Astrocyte (in vitro differentiated cells and primary cell): ENCODE data around the gene MORN1. TPM values are rescaled to one million over a fixed set of nuclear protein-coding genes. Genes with fewer than 3 reads are reported as not detected.
A peak's percentile ranks its signal among the peaks of the same experiment; 100 is the strongest.

Experiments used
- DNase-seq: peaks from one replicate; pipeline ENCODE4 v3.0.0-alpha.2; 2010; ENCODE audit warnings: low read depth
- FAIRE-seq: peaks from 2 replicates; lab custom pipeline; 2011; peaks lifted over from hg19 to GRCh38; lab: Jason Lieb, UNC
- H2AFZ ChIP-seq: 2 replicates; pipeline ENCODE4 v1.6.0; 2012; ENCODE audit warnings: low read depth, low read length, inconsistent platforms
- H3K27ac ChIP-seq: 2 replicates; pipeline ENCODE4 v1.5.1; 2011; ENCODE audit warnings: low read depth, low read length, inconsistent platforms
- H3K27me3 ChIP-seq: 2 replicates; pipeline ENCODE4 v1.6.0; 2011; ENCODE audit warnings: low read length, inconsistent platforms; ENCODE audit not compliant: insufficient read depth
- H3K36me3 ChIP-seq: 2 replicates; pipeline ENCODE4 v1.5.1; 2011; ENCODE audit warnings: low read length, inconsistent platforms; ENCODE audit not compliant: insufficient read depth
- H3K4me1 ChIP-seq: 2 replicates; pipeline ENCODE4 v1.5.1; 2011; ENCODE audit warnings: low read length, inconsistent platforms; ENCODE audit not compliant: insufficient read depth
- H3K4me2 ChIP-seq: 2 replicates; pipeline ENCODE4 v1.6.0; 2012; ENCODE audit warnings: low read length, inconsistent platforms
- H3K4me3 ChIP-seq: 2 replicates; pipeline ENCODE4 v1.5.1; 2011; ENCODE audit warnings: low read depth, mild to moderate bottlenecking, low read length, inconsistent platforms; ENCODE audit not compliant: insufficient read depth
- H3K79me2 ChIP-seq: 2 replicates; pipeline ENCODE4 v1.6.0; 2012; ENCODE audit warnings: mild to moderate bottlenecking, low read length, inconsistent platforms; ENCODE audit not compliant: insufficient read depth
- H3K9ac ChIP-seq: 2 replicates; pipeline ENCODE4 v1.6.0; 2012; ENCODE audit warnings: mild to moderate bottlenecking, low read length, inconsistent platforms
- H3K9me3 ChIP-seq: 2 replicates; pipeline ENCODE4 v1.5.1; 2012; ENCODE audit warnings: low read depth, mild to moderate bottlenecking, low read length, inconsistent platforms; ENCODE audit not compliant: insufficient read depth
- H4K20me1 ChIP-seq: 2 replicates; pipeline ENCODE4 v1.6.0; 2012; ENCODE audit warnings: low read length, inconsistent platforms; ENCODE audit not compliant: insufficient read depth
- H3K27ac Mint-ChIP-seq: one replicate; pipeline ENCODE4 v1.8.0; 2021; ENCODE audit warnings: mild to moderate bottlenecking, mixed read lengths; ENCODE audit not compliant: unreplicated experiment
- H3K27me3 Mint-ChIP-seq: one replicate; pipeline ENCODE4 v1.8.0; 2021; ENCODE audit warnings: low read depth, mixed read lengths; ENCODE audit not compliant: unreplicated experiment
- H3K36me3 Mint-ChIP-seq: one replicate; pipeline ENCODE4 v1.8.0; 2021; ENCODE audit warnings: low read depth, mixed read lengths; ENCODE audit not compliant: unreplicated experiment
- H3K4me1 Mint-ChIP-seq: one replicate; pipeline ENCODE4 v1.8.0; 2021; ENCODE audit warnings: low read depth, mixed read lengths; ENCODE audit not compliant: unreplicated experiment
- H3K4me3 Mint-ChIP-seq: one replicate; pipeline ENCODE4 v1.8.0; 2021; ENCODE audit warnings: mild to moderate bottlenecking, moderate library complexity, mixed read lengths; ENCODE audit not compliant: unreplicated experiment
- H3K9me3 Mint-ChIP-seq: one replicate; pipeline ENCODE4 v1.8.0; 2021; ENCODE audit warnings: mild to moderate bottlenecking, mixed read lengths; ENCODE audit not compliant: unreplicated experiment
- EZH2 ChIP-seq: IDR thresholded peaks from 2 replicates; pipeline ENCODE4 v1.6.1; 2012; ENCODE audit warnings: mild to moderate bottlenecking, low read length, inconsistent platforms; ENCODE audit not compliant: insufficient read depth
- total RNA-seq: library from RNA; stranded (reverse); gene quantifications from 2 replicates; pipeline ENCODE4 v1.2.1, GENCODE V29; 2021
- TF ChIP-seq, protein P1 (sequence below): IDR thresholded peaks from 2 replicates; pipeline ENCODE4 v1.5.1; 2011; ENCODE audit warnings: low read depth, mild to moderate bottlenecking, inconsistent platforms, low read length, moderate library complexity; ENCODE audit not compliant: insufficient read depth

MORN1 gene
- total RNA-seq, 1 donor from 2014 or later = 9.2 TPM

DNA sequence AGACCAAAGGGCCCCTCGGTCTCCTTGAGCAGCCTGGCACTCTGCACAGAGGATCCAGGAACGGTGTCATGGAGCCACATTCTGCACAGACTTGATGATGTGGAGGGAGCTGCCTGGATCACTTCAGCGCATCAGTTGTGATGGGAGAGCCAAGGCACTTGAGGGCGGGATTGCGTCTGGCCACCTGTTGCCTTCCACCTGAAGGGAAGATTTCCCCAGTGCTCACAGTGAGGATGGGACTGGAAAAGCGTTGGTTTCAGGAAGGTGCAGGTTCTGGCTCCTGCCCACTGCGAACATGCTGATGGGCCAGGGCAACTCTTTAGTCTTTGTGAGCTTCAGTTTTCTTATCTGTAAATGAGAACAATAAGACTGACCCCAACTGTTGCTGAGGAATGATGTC is 2.9 kb upstream of the MORN1 start:
- peaks cover 3% of the 10 kb centered on the region for H3K9me3 Mint-ChIP-seq
- Histone ChIP-seq H3K9me3 (no peaks in the 10 kb centered on the region), H4K20me1 (peaks cover 64% of the 10 kb centered on the region), H3K36me3 (peaks cover 32% of the 10 kb centered on the region), H3K4me1 (peaks cover 15% of the 10 kb centered on the region), H3K27me3 (no peaks in the 10 kb centered on the region), H2AFZ (no peak overlapping the region), H3K27ac (no peak overlapping the region), H3K9ac (peak overlapping the region; percentile 17), H3K79me2 (peaks cover 90% of the 10 kb centered on the region), H3K4me2 (peak overlapping the region; percentile 20), H3K4me3 (no peak overlapping the region)
- TF ChIP-seq, protein P1, sequence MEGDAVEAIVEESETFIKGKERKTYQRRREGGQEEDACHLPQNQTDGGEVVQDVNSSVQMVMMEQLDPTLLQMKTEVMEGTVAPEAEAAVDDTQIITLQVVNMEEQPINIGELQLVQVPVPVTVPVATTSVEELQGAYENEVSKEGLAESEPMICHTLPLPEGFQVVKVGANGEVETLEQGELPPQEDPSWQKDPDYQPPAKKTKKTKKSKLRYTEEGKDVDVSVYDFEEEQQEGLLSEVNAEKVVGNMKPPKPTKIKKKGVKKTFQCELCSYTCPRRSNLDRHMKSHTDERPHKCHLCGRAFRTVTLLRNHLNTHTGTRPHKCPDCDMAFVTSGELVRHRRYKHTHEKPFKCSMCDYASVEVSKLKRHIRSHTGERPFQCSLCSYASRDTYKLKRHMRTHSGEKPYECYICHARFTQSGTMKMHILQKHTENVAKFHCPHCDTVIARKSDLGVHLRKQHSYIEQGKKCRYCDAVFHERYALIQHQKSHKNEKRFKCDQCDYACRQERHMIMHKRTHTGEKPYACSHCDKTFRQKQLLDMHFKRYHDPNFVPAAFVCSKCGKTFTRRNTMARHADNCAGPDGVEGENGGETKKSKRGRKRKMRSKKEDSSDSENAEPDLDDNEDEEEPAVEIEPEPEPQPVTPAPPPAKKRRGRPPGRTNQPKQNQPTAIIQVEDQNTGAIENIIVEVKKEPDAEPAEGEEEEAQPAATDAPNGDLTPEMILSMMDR = no peak
- TF ChIP-seq EZH2 = no peak
- peaks cover 16% of the 10 kb centered on the region for H3K36me3 Mint-ChIP-seq
- no peaks in the 10 kb centered on the region for H3K27me3 Mint-ChIP-seq
- peak overlapping the region; percentile 50 for H3K4me3 Mint-ChIP-seq
- peaks cover 13% of the 10 kb centered on the region for H3K4me1 Mint-ChIP-seq
- FAIRE-seq (no peak), DNase-seq (no peak)
- no peak overlapping the region for H3K27ac Mint-ChIP-seq

DNA sequence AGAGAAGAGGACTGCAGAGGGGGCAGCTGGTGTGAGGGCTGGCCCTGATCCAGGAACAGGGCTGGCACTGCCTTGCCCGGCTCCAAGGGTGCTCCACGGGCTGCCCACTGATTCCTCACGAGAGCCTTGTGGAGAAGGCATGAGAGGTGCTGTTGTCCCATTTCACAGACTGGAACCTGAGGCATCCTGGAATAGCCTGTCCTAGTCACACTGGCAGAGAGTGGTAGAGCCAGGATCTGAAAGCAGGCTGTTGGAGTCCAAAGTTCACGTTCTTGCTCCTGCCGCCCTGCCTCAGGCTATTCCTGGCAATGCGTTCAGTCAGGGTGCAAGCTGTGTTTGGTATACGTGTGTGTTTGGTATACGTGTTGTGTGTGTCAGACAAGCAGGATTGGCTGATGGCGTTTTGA is 2.1 kb upstream of the MORN1 start:
- Mint-ChIP-seq H3K36me3 (peaks cover 16% of the 10 kb centered on the region), H3K4me3 (peak overlapping the region; percentile 93), H3K27me3 (no peaks in the 10 kb centered on the region), H3K27ac (no peak overlapping the region), H3K4me1 (peaks cover 13% of the 10 kb centered on the region), H3K9me3 (peaks cover 3% of the 10 kb centered on the region)
- Histone ChIP-seq H4K20me1 (peaks cover 56% of the 10 kb centered on the region), H2AFZ (no peak overlapping the region), H3K9ac (peak overlapping the region; percentile 88), H3K79me2 (peaks cover 83% of the 10 kb centered on the region), H3K36me3 (peaks cover 25% of the 10 kb centered on the region), H3K27me3 (no peaks in the 10 kb centered on the region), H3K4me2 (peak overlapping the region; percentile 98), H3K27ac (no peak overlapping the region), H3K4me1 (peaks cover 15% of the 10 kb centered on the region), H3K4me3 (no peak overlapping the region), H3K9me3 (no peaks in the 10 kb centered on the region)
- no peak for TF ChIP-seq EZH2
- TF ChIP-seq, protein P1 = no peak
- FAIRE-seq = no peak
- DNase-seq = no peak

DNA sequence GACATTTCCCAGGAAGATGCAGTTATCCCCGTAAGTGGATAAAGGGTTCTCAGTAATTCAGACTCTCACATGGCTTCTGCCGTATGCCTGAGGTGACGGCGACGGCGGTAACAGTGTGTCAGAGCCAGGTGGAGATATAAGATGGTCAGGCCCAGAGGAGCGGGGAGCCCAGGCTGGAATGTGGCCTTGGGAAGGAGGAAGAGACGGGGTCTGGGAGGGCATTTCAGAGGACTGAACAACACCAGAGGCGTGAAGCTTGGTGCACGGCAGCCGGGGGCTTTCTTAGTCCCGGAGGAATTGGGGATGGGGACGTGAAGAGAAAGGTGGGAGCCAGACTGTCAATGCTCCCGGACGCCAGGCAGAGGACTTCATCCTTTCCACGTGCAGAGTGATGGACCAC is 1.3 kb upstream of the MORN1 start:
- Histone ChIP-seq H3K9me3 (no peaks in the 10 kb centered on the region), H3K9ac (peak overlapping the region; percentile 88), H3K79me2 (peaks cover 77% of the 10 kb centered on the region), H3K4me3 (peak overlapping the region; percentile 75), H2AFZ (no peak overlapping the region), H4K20me1 (peaks cover 53% of the 10 kb centered on the region), H3K4me2 (peak overlapping the region; percentile 98), H3K27me3 (no peaks in the 10 kb centered on the region), H3K4me1 (peaks cover 15% of the 10 kb centered on the region), H3K36me3 (peaks cover 21% of the 10 kb centered on the region), H3K27ac (peak overlapping the region; percentile 57)
- H3K9me3 Mint-ChIP-seq = peaks cover 3% of the 10 kb centered on the region
- no peak for FAIRE-seq
- H3K4me1 Mint-ChIP-seq = peaks cover 13% of the 10 kb centered on the region
- peak overlapping the region; percentile 38 for H3K27ac Mint-ChIP-seq
- H3K4me3 Mint-ChIP-seq = peak overlapping the region; percentile 93
- H3K27me3 Mint-ChIP-seq = no peaks in the 10 kb centered on the region
- H3K36me3 Mint-ChIP-seq = peaks cover 13% of the 10 kb centered on the region
- TF ChIP-seq, protein P1 = no peak
- no peak for TF ChIP-seq EZH2
- DNase-seq = no peak
